ENCODE data around the gene TRIM54.

DNA sequence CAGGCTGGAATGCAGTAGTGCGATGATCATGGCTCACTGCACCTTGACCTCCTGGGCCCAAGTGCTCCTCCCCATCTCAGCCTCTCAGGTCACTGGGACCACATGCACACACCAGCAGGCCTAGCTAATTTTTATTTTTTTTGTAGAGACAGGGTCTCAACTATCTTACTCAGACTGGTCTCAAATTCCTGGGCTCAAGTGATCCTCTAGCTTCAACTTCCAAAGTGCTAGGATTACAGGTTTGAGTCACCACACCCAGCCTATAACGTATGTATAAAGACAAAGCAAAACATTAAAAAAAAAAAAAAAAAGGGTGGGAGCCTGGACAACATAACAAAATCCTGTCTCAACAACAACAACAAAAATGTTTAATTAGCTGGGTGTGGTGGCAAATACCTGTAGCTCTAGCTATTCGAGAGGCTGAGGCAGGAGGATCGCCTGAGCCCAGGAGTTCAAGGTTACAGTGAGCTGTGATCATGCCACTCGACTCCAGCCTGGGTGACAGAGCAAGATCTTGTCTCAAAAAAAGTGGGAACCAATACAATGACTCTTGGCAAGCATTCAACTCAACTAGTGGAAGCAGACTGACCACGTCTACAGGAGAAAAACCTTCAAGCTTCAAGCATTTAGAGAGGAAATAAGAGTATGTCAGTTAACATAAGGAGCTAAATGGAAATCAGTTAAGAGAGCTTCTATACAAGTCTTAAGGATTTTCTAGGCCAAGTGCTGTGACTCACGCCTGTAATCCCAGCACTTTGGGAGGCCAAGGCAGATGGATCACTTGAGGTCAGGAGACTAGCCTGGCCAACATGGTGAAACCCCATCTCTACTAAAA, 71.8 kb downstream of the TRIM54 start:
- TF ChIP-seq CTCF (IDR thresholded peaks at IDR 0.05 in 4 of 5, conservative IDR thresholded peaks at IDR 0.05 in 1 of 5) (no peak), POLR2A (IDR thresholded peaks at IDR 0.05) (no peak)
